Nucleus accumbens (tissue), 56 donors: ENCODE data around the gene NSMCE4A.
"Not testable (repeated sequence)": the region's sequence is repeated elsewhere in the genome, so short reads cannot be mapped to it uniquely, and the experiment has no call there.

Experiments used
- DNase-seq, 56 donors: peaks; one replicate each; lab custom pipeline; 2025; lab: John Stamatoyannopoulos, UW

NSMCE4A gene

DNA sequence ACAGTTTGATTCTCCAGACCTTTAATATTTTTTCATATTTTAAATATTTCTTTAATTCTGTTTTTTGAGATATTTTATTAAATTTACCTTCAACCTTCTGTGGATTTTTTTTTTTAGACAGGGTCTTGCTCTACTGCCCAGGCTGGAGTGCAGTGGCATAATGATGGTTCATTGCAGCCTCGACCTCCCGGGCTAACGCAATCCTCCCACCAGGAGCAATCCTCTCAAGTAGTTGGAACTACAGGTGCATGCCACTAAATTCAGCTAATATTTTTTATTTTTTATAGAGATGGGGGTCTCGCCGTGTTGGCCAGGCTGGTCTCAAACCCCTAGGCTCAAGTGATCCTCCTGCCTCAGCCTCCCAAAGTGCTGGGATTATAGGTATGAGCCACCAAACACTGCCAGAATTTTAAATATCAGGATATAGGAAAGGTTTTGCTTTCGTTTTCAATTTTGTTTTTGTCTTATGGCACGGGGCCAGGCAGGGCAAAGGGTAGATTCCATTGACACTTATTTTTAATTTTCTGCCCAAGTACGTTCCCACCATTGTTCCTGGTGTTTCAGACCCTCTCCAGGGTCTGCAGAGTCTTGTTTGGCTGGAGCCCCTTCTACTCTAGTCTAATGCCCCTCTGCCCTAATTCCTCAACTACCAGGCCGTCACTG is 15.1 kb upstream of the NSMCE4A start:
- no peak for DNase-seq

DNA sequence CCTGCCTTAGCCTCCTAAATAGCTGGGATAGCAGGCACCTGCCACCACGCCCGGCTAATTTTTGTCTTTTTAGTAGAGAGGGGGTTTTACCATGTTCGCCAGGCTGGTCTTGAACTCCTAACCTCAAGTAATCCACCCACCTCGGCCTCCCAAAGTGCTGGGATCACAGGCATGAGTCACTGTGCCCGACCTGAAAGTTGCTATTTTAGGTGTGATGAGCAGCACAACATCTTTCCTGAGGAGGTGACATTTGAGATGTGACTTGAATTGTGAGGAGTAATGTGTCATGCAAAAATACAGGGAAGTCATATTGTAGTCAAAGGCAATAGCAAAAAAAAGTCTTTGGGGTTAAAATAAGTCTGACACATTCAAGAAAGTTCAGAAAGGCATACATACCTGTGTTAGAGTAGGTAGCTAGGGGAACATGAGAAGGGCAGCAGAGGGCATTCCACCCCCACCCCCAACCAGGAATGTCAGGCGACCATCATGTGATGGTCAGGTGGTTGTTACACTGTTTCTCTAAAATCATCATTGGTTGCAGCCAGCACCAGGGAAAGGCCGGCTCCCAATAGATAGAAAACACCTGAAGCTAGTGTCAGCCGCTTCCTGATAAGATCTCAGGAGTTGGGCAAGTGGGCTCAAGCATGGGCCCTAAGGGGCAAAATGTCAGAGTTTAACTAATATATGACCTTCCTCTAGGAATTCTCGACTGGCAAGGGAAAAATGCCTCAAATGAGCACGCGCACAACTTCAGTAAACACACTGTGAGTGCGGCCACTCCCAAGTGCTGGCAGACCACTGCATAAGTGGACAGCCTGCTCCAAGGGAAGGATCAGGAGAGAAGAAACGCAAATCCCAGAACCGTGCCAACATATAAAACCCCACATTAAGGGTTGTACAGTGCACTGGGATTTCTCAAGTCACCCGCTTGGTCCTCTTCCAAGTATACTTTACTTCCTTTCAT is 13.6 kb upstream of the NSMCE4A start, which contains the start of gene TACC2:
TSS of gene TACC2 (plus strand) at position 803 of the 964 bp plus-strand sequence. CDS start 32,819 bp downstream, outside the sequence.
- DNase-seq: peak in 28 of 56 donors; percentile 1 to 80 (median 24)

DNA sequence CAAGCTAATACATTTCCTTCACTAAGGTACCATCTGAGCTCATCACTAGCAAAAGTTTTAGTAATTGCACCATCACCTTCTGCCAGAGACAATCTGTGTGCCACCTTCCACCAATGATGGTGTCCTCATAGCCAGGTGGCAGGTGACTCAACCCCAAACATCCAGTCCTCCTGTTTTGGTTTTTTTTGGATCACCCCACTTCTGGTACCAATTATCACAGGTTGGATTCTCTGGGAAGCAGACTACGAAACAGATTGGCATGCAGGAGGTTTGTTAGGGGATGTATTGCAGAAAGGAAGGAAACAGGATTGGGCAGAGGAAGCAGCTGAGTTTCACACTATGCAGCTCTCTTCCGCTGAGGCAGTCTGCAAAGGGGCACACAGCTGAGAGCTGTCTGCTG is 9.4 kb upstream of the NSMCE4A start:
- no peak for DNase-seq

DNA sequence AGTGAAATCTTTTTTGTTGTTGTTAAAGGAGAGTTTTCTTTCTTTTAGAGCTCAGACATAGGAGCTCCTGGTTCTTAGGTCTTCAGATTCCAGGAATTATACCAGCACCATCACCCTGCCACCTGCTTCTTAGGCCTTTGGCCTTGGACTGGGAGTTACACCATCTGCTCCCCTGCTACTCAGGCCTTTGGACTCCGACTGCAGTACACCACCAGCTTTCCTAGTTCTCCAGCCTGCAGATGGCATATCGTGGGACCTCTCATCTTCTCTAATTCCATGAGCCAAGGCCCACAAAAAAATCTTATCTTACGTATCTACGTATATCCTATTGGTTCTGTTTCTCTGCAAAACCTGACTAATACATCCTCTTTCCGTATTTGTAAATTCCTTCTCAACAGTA is 8.8 kb upstream of the NSMCE4A start:
- DNase-seq: no peak

DNA sequence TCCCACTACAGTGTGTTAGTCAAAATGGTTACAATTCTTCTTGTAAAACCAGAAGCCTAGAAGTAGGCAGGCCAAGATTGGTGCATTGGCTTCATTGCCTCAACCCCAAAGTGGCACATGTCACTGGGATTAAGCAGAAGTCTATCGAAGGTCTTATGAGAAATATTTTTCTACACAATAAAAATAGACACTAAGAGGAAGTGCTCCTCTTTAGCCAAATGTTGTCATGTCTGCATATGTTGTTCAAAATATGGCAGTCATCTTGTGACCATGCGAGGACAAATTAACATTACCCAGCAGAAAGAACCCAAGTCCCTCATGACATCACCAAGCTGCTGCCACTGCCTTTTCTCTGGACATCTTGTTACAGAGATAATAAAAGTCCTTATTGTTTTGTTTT is 6.3 kb upstream of the NSMCE4A start:
- no peak for DNase-seq

DNA sequence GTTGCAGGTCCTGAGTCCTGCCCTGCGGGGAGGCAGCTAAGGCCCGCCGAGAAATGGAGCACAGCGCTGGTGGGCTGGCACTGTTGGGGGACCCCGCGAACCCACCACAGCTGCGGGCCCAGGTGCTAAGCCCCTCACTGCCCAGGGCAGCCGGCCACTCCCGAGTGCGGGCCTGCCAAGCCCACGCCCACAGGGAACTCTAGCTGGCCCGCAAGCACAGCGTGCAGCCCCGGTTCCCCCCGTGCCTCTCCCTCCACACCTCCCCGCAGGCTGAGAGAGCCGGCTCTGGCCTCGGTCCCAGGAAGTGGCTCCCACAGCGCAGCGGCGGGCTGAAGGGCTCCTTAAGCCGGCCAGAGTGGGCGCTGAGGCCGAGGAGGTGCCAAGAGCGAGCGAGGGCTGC is 3.5 kb upstream of the NSMCE4A start:
- DNase-seq: no peak

DNA sequence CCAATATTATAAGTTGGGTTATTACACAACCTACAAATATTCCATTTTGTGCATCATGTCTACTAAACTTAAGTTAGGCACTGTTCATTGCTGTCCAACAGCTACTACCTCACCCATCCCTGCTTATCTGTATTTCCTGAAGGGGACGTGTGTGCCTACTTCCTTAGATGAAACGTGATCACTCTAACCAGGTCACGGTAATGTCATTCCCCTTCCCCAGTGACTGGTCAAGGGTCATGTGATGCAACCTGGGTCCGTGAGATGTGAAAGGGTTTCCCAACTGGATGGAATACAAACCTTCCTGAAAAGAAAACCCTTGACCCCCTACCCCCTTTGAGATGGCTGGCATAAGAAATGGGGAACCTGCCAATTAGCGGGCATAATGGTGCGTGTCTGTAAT is 1.6 kb upstream of the NSMCE4A start:
- no peak for DNase-seq

DNA sequence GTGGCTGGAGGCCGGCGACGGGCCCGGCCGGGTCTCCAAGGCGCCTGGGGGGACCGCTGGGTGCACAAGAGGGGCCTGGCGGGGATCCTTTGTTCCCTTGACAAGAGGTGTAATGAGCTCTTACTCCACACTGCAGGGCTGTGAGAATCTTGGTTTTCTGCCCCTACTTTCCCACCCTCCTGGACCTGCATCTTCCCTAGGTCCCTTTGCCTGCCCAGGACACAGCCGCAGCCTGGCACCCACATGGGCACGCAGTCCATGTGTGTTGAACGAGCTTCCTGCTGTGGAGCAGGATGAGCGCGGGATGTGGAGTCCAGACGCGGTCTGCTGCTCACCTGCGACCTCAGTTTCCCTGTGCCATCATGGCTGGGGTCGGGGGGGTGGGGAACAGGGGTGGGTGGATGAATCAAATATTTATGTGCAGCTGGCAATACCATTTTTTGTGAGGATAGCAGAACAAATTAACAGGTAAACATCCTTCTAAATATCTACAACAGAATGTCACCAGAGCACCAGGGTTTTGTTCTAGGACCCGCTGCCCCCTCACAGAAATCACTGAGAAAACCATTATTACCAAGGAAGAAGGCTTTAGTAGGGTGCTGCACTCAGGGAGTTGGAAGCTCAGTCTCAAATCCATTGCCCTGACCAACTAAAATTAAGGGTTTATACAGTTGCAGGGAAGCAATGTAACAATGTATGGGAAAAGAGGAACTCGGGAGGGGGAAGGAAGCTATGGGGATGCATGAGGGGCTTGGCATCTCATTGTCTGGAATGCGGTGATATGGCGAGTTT is 474 bp upstream of the NSMCE4A start:
- DNase-seq: peak in 7 of 56 donors; percentile 13 to 48 (median 45)

DNA sequence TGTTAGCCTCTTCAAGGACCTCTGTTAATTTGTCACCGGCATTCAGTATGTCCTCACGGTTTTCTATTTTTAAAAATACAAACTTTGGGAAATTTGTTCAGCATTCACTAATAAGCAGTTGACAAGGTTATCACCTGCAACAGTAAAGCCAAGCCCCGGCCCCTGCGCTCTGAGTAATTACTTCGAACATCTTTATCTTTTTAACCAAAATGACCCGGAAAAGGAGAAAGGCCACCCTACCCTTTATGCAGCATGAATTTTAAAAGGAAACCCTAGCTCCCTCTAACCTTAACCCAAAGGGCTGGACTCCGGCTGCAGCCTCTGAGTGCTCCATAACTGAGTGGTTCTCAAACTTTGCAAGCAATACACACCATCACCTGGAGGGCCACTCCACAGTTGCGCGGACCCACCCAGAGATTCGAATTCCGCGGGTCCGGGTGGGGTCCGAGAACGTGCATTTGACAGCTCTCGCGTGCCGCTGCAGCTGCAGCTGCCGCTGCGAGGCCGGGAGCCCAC is 940 bp downstream of the NSMCE4A start:
- peak in 1 of 56 donors; percentile 40 for DNase-seq

DNA sequence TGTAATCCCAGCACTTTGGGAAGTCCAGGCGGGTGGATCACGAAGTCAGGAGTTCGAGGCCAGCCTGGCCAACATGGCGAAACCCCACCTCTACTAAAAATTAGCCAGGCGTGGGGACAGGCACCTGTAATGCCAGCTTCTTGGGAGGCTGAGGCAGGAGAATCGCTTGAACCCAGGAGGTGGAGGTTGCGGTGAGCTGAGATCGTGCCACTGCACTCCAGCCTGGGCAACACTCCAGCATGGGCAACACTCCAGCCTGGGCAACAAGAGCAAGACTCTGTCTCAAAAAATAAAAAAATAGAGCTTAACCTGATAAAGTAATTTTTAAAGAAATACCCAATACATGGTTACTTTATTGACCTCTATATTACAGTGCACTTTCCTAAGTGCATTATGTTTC is 5.9 kb downstream of the NSMCE4A start:
- not testable (repeated sequence) for DNase-seq

DNA sequence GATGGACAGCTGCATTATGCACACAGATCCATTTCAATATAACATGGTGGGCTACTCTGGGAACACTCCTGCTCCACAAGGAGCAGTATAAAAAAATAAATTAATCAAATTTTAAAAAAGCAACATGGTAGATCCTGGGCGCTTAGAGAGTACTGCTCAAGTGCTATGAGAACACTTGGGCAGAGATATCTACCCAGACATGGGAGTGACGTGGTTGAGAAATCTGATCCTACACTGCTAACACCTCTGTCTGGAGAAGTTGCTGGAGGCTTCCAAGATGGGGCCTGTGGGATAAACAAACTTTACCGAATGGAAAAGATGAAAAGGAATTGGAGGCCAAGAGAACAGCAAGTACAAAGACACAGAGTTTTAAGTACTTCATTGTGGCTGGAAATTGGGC is 9.0 kb downstream of the NSMCE4A start:
- no peak for DNase-seq

DNA sequence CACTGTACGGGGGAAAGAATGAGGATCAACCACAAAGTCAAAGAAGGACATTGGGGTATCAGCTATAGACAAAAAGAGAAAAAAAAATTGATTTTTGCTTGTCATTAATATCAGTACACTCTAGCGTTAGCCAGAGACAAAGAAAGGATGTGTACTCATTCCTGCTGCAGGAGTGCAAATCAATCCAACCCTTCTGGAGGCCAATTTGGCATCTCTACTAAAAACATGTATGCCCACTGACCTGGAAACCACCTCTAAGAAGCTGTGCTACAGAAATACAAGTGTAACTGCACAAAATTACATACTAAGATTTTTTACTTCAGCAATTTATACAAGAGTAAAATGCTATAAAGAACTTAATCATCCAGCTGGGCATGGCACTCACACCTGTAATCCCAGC is 13.6 kb downstream of the NSMCE4A start:
- no peak for DNase-seq

DNA sequence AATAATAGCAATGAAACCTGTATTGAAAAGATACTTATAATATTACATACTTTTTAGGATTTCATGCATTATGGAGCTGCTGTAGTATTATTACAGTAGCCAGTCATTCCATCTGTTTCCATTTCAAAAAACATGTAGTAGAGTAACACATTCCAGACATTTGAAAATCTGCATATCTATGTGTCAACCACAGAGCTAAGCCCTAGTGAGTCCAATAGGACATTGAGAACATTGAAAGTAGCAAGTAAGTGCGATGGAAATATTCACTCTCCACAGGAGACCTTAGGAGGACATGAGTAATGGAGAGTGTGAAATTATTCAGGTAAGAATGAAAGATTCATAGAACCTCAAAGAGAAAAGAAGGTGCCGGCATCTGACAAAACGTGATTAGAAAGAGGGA is 15.3 kb downstream of the NSMCE4A start:
- DNase-seq: no peak

DNA sequence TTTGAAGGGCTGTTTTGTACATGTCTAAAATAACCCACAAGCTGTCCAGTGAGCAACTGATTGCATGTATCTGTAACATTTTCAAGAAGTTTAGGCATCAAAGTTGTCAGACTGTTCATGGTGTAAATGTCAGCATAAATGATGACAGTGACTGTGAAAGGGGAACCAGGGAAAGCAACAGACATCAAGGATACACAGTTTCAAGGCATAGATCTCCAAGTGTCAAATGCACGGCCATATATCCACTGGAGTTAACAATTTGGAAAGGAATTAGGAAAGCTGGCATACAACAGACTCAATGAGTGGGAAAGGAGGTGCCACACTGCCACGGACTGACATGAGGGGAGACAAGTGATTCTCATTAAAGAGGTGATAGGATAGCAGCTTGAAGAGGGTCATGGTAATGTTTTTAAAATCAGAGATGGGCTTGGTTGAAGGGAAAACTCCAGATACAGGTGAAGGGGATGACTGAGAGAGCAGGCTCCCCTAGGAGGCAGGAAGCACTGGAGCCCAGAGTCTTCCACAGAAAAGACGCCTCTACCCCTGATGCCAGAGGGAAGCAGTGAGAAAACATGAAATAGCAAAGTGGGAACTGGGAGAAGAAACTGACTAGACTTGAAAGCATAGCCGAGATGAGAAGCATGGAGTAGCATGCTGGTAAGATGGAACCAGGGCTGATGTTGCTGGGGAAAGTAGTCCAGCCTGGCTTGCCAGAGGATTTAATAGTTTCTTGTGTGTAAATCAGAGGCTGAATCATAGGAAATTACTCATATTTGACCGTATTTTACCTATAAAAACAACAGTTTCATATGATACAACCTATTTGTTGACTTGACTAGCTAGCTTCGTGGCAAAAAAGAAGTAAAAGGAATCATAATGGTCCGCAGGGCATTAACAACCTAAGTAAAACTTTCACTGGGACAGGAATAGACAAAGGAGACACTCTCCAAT is 18.6 kb downstream of the NSMCE4A start:
- no peak for DNase-seq

DNA sequence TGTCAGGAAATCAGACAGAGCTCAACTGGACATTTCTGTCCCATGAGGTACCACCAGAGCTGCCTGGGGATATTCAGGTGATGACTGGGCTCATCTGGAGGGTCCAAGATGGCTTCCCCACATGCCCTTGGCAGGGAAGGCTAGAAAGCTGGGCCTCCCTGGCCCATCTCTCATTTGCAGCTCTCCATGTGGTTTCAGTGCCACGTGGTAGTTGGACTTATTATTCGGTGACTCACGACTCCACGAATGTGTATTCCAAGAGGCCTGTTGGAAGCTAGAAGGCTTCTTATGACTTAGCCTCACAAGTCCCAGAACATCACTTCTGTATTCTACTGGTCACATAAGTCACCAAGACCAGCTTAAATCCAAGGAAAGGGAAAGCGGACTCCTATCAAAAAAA is 22.8 kb downstream of the NSMCE4A start:
- DNase-seq: no peak

DNA sequence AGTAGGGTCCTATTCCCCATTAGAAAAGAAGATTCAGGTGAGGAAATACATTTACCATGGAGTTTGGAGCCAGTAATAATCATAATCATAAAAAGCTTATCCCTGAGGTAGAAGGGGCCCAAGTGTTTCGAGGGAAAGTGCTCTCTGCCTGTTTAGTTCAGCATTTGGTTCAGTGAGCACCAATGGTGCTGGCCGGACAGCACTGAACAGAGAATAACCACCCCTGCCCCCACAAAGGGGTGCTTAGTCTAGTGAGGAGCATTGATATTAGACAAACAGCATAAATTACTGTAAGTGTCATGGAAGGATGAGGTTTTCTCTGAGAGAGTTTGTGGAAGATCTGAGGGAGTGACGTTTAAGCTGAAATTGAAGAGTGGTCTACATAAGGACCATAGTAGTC is 25.6 kb downstream of the NSMCE4A start:
- DNase-seq: no peak

DNA sequence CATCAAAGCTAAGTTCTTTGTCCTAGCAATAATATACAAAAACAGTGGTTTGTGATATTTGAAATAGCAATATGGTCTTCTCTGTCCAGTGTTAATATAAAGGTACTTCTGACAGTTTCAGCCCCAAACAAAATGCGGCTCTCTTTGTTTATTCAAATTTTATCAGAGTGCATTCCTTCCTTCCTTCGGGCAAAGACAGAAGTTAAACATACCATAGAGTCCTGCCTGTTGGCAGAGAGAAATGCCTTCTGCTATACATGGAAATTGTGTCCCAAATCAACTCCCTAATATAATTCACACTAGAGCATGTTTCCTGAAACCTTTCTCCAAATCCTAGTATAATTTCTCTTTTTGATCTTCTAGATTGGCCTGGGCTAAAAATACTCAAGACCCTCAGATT is 26.0 kb downstream of the NSMCE4A start:
- DNase-seq: no peak

DNA sequence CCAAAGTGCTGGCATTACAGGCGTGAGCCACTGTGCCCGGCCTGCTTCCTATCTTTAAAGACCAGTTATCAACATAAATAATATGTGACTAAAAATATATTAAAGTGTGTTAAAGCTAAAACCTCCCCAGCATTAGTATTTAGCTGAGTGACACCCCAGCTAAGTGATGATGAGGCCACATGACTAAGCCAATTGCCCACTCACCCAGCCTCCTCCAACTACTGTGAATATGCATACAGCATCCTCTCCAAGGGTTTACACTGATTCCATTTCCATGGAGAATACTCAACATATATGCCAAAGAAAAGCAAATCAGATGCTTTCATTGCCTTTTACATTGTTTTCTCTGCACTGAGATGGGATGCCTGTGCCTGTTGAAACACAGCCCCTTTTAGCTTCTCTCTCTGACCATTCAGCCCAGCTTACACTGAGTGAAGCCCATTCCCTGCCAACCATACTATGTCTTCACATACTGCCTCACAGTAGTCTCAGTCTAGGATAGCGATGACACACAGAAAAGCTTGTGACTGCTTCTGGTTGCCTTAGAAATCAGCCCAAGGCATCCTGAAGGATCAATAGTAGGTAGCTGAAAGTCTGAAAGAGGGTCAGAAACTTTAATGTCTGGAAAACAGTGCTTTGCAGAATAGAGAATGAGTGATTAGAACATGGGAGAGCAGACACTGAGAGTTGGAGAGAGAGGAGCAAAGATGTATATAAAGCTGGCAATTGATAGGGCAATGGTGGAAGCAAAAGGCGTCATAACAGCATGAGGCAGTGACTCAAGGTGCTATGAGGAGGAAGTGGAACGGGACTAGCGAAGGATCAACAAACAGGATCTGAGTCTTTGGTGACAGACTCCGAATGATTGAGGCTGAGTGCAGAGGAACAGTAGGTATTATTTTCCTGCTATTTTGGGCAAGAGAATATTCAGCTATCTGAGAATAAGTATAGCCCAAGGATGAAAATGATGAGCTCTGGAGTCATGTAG is 27.4 kb downstream of the NSMCE4A start:
- DNase-seq: peak in 11 of 56 donors; percentile 4 to 41 (median 26)
